ENCODE data around the gene MELK. TPM values are rescaled to one million over a fixed set of nuclear protein-coding genes. Genes with fewer than 3 reads are reported as not detected.
A peak's percentile ranks its signal among the peaks of the same experiment; 100 is the strongest.

Gene MELK
- total RNA-seq (2013) = 0.46 TPM
- polyA plus RNA-seq (under 1 TPM in 1 of 3 donors, not detected in 2; 0.08 TPM), polyA minus RNA-seq (0.80 and 0.83 TPM in 2 replicates), total RNA-seq (0.63 to 12.5 (median 1.2) reads per million in 11 experiments)

DNA sequence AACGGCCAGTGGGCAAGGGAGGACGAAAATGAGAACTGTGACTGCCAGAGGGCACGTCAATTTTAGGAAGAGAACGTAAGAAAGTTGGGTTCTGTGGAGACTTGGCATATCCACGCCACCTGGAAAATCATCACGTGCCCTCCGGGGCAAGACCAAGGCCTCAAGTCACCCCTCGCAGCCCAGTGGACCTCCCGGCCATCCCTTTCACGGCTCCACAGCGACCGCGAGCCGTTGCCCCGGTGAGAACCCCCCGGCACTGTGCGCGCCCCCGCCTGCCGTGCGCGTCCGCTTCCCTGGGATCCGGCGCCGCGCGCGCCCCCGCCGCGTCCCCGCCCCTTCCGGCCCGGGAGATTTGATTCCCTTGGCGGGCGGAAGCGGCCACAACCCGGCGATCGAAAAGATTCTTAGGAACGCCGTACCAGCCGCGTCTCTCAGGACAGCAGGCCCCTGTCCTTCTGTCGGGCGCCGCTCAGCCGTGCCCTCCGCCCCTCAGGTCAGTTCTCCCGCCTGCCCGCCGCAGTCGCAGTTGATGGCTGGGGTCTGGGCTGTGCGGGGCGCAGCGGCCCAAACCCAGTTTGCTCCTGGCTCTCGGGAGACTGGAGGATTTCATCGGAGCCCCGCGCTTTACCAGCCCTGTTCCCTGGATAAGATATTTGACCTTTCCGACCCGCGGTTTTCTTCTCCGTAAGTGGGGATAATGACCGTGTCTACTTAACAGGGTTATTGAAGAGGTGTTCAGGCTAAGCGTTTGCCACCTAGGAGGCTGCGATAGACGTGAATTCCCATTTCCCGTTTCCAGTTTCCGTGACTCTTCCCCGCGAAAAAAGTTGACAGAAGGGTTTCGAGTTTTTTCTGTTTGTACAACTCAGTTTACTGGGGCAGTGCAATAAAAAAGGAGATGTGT, at the start of gene MELK:
MELK (plus strand) TSS at position 381 of the 904 bp plus-strand sequence. CDS start 8,787 bp downstream, outside the sequence.
- Mint-ChIP-seq H3K27me3 (ENCODE audit: low read depth in 3 of 3) (peaks cover 1 to 4% (median 2%) of the 10 kb centered on the region in 3 donors), H3K27ac (peak within 1 kb of the TSS; percentile 70 to 91 (median 81)), H3K9me3 (peaks cover 0 to 2% (median 0%) of the 10 kb centered on the region in 7 donors), H3K4me1 (peaks cover 34% of the 10 kb centered on the region), H3K36me3 (peaks cover 0 to 4% of the 10 kb centered on the region in 2 donors), H3K4me3 (peak within 1 kb of the TSS; percentile 92 to 94)
- Histone ChIP-seq H3K4me1 (ENCODE audit: control insufficient read depth in 1 of 2, insufficient read depth in 2 of 2, low read length in 2 of 2) (peaks cover 14 to 23% of the 10 kb centered on the region in 2 donors), H3K4me2 (replicated peaks; ENCODE audit: extremely low read depth, low read length, poor library complexity, severe bottlenecking) (peak within 1 kb of the TSS; percentile 91), H3K4me3 (replicated peaks in 1 of 3; ENCODE audit: low read depth in 2 of 3, low read length in 3 of 3) (peak within 1 kb of the TSS; percentile 98 to 100 (median 98)), H4K20me1 (ENCODE audit: insufficient read depth, low read length) (no peaks in the 10 kb centered on the region), H2AFZ (ENCODE audit: insufficient read depth, low read depth, low read length, poor library complexity, severe bottlenecking) (peak within 1 kb of the TSS; percentile 98), H3K9ac (ENCODE audit: insufficient read depth, low read length, poor library complexity, severe bottlenecking) (peak within 1 kb of the TSS; percentile 65), H3K79me2 (ENCODE audit: insufficient read depth, low read length) (peaks cover 52% of the 10 kb centered on the region), H3K27me3 (ENCODE audit: control insufficient read depth in 2 of 2, insufficient read depth in 2 of 2, low read length in 2 of 2) (no peaks in the 10 kb centered on the region), H3K27ac (ENCODE audit: low read depth in 1 of 2, low read length in 2 of 2) (peak within 1 kb of the TSS; percentile 25 to 77), H3K36me3 (replicated peaks in 1 of 2; ENCODE audit: control insufficient read depth in 1 of 2, insufficient read depth in 2 of 2, low read length in 2 of 2) (no peaks in the 10 kb centered on the region), H3K9me3 (replicated peaks in 1 of 2; ENCODE audit: control insufficient read depth in 1 of 2, insufficient read depth in 1 of 2, low read length in 2 of 2) (no peaks in the 10 kb centered on the region)
- TF ChIP-seq, protein P1, sequence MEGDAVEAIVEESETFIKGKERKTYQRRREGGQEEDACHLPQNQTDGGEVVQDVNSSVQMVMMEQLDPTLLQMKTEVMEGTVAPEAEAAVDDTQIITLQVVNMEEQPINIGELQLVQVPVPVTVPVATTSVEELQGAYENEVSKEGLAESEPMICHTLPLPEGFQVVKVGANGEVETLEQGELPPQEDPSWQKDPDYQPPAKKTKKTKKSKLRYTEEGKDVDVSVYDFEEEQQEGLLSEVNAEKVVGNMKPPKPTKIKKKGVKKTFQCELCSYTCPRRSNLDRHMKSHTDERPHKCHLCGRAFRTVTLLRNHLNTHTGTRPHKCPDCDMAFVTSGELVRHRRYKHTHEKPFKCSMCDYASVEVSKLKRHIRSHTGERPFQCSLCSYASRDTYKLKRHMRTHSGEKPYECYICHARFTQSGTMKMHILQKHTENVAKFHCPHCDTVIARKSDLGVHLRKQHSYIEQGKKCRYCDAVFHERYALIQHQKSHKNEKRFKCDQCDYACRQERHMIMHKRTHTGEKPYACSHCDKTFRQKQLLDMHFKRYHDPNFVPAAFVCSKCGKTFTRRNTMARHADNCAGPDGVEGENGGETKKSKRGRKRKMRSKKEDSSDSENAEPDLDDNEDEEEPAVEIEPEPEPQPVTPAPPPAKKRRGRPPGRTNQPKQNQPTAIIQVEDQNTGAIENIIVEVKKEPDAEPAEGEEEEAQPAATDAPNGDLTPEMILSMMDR (IDR thresholded peaks at IDR 0.05) = no peak
- DNase-seq = peak; percentile 52 to 60 (median 56)
- WGBS (ENCODE audit: insufficient coverage) = under 1% methylated on average over 65 of the region's 74 CpGs
- intact Hi-C loops (cut with micrococcal nuclease) = loop anchor here (5.0 kb wide), 3 partner anchors 85 to 170 kb away; partner anchors contain the start of gene RNF38 (in 1 of the 2)

DNA sequence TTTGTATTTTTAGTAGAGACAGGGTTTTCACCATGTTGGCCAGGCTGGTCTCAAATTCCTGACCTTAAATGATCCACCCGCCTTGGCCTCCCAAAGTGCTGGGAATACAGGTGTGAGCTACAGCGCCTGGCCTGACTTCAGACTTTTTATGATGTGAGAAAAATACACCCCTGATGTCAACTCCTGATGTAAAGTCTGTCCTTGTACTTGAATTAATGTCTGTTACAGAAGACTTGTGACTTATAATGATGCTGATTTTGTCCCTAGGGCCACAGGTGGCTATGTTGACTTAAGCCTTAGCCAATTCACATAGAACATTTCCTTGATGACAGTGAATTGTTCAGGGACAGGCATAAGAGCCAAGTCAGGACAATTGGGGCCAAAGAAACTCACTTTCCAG, 42.5 kb upstream of the MELK start:
- H3K4me3 ChIP-seq (replicated peaks in 1 of 3; ENCODE audit: low read depth in 2 of 3, low read length in 3 of 3) = no peak overlapping the region
- H3K27ac Mint-ChIP-seq = no peak overlapping the region
- H3K4me1 Mint-ChIP-seq = no peaks in the 10 kb centered on the region
- H4K20me1 ChIP-seq (ENCODE audit: insufficient read depth, low read length) = no peaks in the 10 kb centered on the region
- no peaks in the 10 kb centered on the region for H3K36me3 ChIP-seq (replicated peaks in 1 of 2; ENCODE audit: control insufficient read depth in 1 of 2, insufficient read depth in 2 of 2, low read length in 2 of 2)
- H3K9me3 ChIP-seq (replicated peaks in 1 of 2; ENCODE audit: control insufficient read depth in 1 of 2, insufficient read depth in 1 of 2, low read length in 2 of 2) = no peaks in the 10 kb centered on the region
- TF ChIP-seq, protein P1 (IDR thresholded peaks at IDR 0.05) = no peak
- no peaks in the 10 kb centered on the region for H3K36me3 Mint-ChIP-seq
- no peak overlapping the region for H3K9ac ChIP-seq (ENCODE audit: insufficient read depth, low read length, poor library complexity, severe bottlenecking)
- H3K4me3 Mint-ChIP-seq = no peak overlapping the region
- no peak overlapping the region for H3K27ac ChIP-seq (ENCODE audit: low read depth in 1 of 2, low read length in 2 of 2)
- intact Hi-C loops (cut with micrococcal nuclease) = no loop called here
- peaks cover 0 to 7% (median 0%) of the 10 kb centered on the region in 7 donors for H3K9me3 Mint-ChIP-seq
- H3K4me2 ChIP-seq (replicated peaks; ENCODE audit: extremely low read depth, low read length, poor library complexity, severe bottlenecking) = no peak overlapping the region
- no peaks in the 10 kb centered on the region for H3K27me3 ChIP-seq (ENCODE audit: control insufficient read depth in 2 of 2, insufficient read depth in 2 of 2, low read length in 2 of 2)
- H3K4me1 ChIP-seq (ENCODE audit: control insufficient read depth in 1 of 2, insufficient read depth in 2 of 2, low read length in 2 of 2) = no peaks in the 10 kb centered on the region
- no peak overlapping the region for H2AFZ ChIP-seq (ENCODE audit: insufficient read depth, low read depth, low read length, poor library complexity, severe bottlenecking)
- DNase-seq = no peak
- no CpG with 5 or more reads among the region's 2 CpGs for WGBS (ENCODE audit: insufficient coverage)
- peaks cover 0 to 6% (median 0%) of the 10 kb centered on the region in 3 donors for H3K27me3 Mint-ChIP-seq (ENCODE audit: low read depth in 3 of 3)
- H3K79me2 ChIP-seq (ENCODE audit: insufficient read depth, low read length) = no peaks in the 10 kb centered on the region
